Small intestine (tissue), 7 donors: ENCODE measurements around the gene SCCPDH. TPM values are rescaled to one million over a fixed set of nuclear protein-coding genes. Genes with fewer than 3 reads are reported as not detected.
"Not testable (repeated sequence)": the region's sequence is repeated elsewhere in the genome, so short reads cannot be mapped to it uniquely, and the experiment has no call there.

Source experiments
- DNase-seq, 2 donors: peaks; one replicate each; pipeline versions ENCODE4 v3.0.0 to v3.0.0-alpha.2; 2013
- FAIRE-seq: peaks from 2 replicates; lab custom pipeline; 2012; peaks lifted over from hg19 to GRCh38; lab: Jason Lieb, UNC
- H3K27ac ChIP-seq, 3 donors: one replicate each; pipeline ENCODE4 v1.5.1; 2013; ENCODE audit warnings: low read length in 2 of 3, mild to moderate bottlenecking in 2 of 3, control low read depth in 1 of 3, inconsistent platforms in 1 of 3, low read depth in 1 of 3, moderate library complexity in 1 of 3
- H3K27me3 ChIP-seq, 3 donors: one replicate each; pipeline ENCODE4 v1.6.1; 2013; ENCODE audit warnings: low read length in 3 of 3, inconsistent platforms in 1 of 3; ENCODE audit not compliant: control insufficient read depth in 3 of 3, insufficient read depth in 3 of 3
- H3K36me3 ChIP-seq, 3 donors: one replicate each; pipeline ENCODE4 v1.6.1; 2013; ENCODE audit warnings: low read length in 3 of 3, inconsistent platforms in 1 of 3, low read depth in 1 of 3, mild to moderate bottlenecking in 1 of 3, moderate library complexity in 1 of 3; ENCODE audit not compliant: control insufficient read depth in 3 of 3, insufficient read depth in 2 of 3
- H3K4me1 ChIP-seq, 3 donors: one replicate each; pipeline ENCODE4 v1.6.1; 2013; ENCODE audit warnings: low read length in 2 of 3, inconsistent platforms in 1 of 3, low read depth in 1 of 3, mild to moderate bottlenecking in 1 of 3, moderate library complexity in 1 of 3; ENCODE audit not compliant: control insufficient read depth in 3 of 3, insufficient read depth in 2 of 3
- H3K4me3 ChIP-seq, 3 donors: one replicate each; pipeline ENCODE4 v1.5.1; 2013; ENCODE audit warnings: low read length in 3 of 3, control low read depth in 1 of 3, inconsistent platforms in 1 of 3, low read depth in 1 of 3, mild to moderate bottlenecking in 1 of 3, moderate library complexity in 1 of 3
- H3K9me3 ChIP-seq, 2 donors: one replicate each; pipeline ENCODE4 v1.6.1; 2013; ENCODE audit warnings: low read depth in 1 of 2, low read length in 1 of 2; ENCODE audit not compliant: control insufficient read depth in 2 of 2, insufficient read depth in 1 of 2
- WGBS, 3 donors: extraction: QIAGEN DNeasy Blood & Tissue Kit; methylation state at CpG; one replicate each; pipeline ENCODE4 v1.1.7; 2013; 5-methylcytosine and 5-hydroxymethylcytosine counted together
- polyA plus RNA-seq, 4 donors: library from polyadenylated mRNA; stranded (reverse) in 3 of 4; unstranded in 1 of 4; fragments of 200-250 nt in 3 of 4; fragments of 120-200 nt in 1 of 4; gene quantifications; one replicate each; pipeline versions ENCODE4 v1.2.1 to v1.2.3, GENCODE V29; 2013
- donor health status: healthy with polysubstance abuse.
- donor health status: control.
- donor health status: control.
- donor health status: Bipolar disorder and iron deficiency.
- donor health status: healthy.

Gene SCCPDH
- polyA plus RNA-seq, 4 donors = 27.1 to 48.3 (median 32.0) TPM

GRCh38 chr1:246681900-246682895 is 42.0 kb upstream of the SCCPDH start:
- Histone ChIP-seq H3K36me3 (no peaks in the 10 kb centered on the region), H3K27me3 (no peaks in the 10 kb centered on the region), H3K9me3 (no peaks in the 10 kb centered on the region), H3K4me1 (peaks cover 2 to 22% (median 9%) of the 10 kb centered on the region in 3 donors), H3K4me3 (no peak overlapping the region), H3K27ac (peak overlapping the region in 2 of 3 donors; percentile 36 to 46)
- FAIRE-seq = no peak
- no peak for DNase-seq
- 62 to 77% (median 76%) methylated on average over 15 of the region's 15 CpGs for whole genome bisulfite sequencing, 3 donors

- 91 to 94% (median 94%) methylated on average over 9 of the region's 9 CpGs for WGBS, 3 donors
- Histone ChIP-seq H3K27me3 (no peaks in the 10 kb centered on the region), H3K27ac (no peak overlapping the region), H3K4me3 (no peak overlapping the region), H3K36me3 (no peaks in the 10 kb centered on the region), H3K9me3 (no peaks in the 10 kb centered on the region), H3K4me1 (peaks cover 2 to 18% (median 9%) of the 10 kb centered on the region in 3 donors)
- FAIRE-seq (no peak), DNase-seq (no peak)
These were observed 40.7 kb upstream of the SCCPDH start for GRCh38 chr1:246683521-246683920.

GRCh38 chr1:246687002-246687401 is 37.2 kb upstream of the SCCPDH start:
- Histone ChIP-seq H3K4me1 (peaks cover 0 to 8% (median 0%) of the 10 kb centered on the region in 3 donors), H3K27ac (no peak overlapping the region), H3K9me3 (no peaks in the 10 kb centered on the region), H3K36me3 (no peaks in the 10 kb centered on the region), H3K4me3 (no peak overlapping the region), H3K27me3 (no peaks in the 10 kb centered on the region)
- 90 to 96% (median 90%) methylated on average over 14 of the region's 14 CpGs for WGBS, 3 donors
- FAIRE-seq = no peak
- DNase-seq = no peak

DNA sequence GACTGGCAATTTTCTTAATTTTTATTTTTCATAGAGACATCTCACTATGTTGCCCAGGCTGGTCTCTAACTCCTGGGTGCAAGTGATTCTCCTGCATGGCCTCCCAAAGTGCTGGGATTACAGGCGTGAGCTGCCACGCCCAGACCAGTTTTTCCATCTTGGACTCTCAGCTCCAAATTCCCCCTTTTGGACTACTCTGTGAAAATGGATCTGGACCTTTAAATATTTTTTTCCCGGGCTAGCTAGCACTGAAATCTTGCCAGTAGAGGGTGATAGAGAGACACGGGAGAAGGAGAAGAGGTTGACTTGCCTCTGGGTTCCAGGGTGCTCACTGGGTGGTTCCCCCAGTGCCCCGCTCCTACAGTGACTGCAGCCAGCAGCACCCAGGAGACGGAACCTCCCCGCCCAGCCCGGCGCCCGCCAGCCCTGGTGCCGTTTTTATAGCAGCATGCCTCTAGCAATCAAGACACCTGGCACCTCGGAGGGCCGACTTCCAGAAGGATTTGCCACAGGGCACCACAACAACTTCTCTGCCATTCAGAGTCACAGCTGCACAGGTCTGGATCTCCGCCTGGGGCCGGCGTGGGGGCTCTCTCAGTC is 34.7 kb upstream of the SCCPDH start:
- no peak for FAIRE-seq
- peak overlapping the region; percentile 33 to 61 (median 35) for H3K4me3 ChIP-seq

GRCh38 chr1:246690100-246690499 is 34.1 kb upstream of the SCCPDH start:
- H3K9me3 ChIP-seq = peaks cover 0 to 12% of the 10 kb centered on the region in 2 donors
- DNase-seq (no peak), FAIRE-seq (no peak)
- H3K4me1 ChIP-seq = peaks cover 0 to 8% (median 0%) of the 10 kb centered on the region in 3 donors
- H3K27ac ChIP-seq = no peak overlapping the region
- no peaks in the 10 kb centered on the region for H3K27me3 ChIP-seq
- no peaks in the 10 kb centered on the region for H3K36me3 ChIP-seq
- 11 to 65% (median 33%) methylated on average over 12 of the region's 12 CpGs for WGBS, 3 donors
- peak overlapping the region in 2 of 3 donors; percentile 35 to 61 for H3K4me3 ChIP-seq

More for the DNA sequence above, 34.7 kb upstream of the SCCPDH start:
- Histone ChIP-seq H3K9me3 (peaks cover 0 to 8% of the 10 kb centered on the region in 2 donors), H3K36me3 (no peaks in the 10 kb centered on the region), H3K4me1 (peaks cover 0 to 8% (median 0%) of the 10 kb centered on the region in 3 donors), H3K27ac (peak overlapping the region in 1 of 3 donors; percentile 57), H3K27me3 (no peaks in the 10 kb centered on the region)
- 1 to 15% (median 8%) methylated on average over 16 of the region's 16 CpGs for WGBS, 3 donors
- peak; percentile 86 to 93 for DNase-seq

DNA sequence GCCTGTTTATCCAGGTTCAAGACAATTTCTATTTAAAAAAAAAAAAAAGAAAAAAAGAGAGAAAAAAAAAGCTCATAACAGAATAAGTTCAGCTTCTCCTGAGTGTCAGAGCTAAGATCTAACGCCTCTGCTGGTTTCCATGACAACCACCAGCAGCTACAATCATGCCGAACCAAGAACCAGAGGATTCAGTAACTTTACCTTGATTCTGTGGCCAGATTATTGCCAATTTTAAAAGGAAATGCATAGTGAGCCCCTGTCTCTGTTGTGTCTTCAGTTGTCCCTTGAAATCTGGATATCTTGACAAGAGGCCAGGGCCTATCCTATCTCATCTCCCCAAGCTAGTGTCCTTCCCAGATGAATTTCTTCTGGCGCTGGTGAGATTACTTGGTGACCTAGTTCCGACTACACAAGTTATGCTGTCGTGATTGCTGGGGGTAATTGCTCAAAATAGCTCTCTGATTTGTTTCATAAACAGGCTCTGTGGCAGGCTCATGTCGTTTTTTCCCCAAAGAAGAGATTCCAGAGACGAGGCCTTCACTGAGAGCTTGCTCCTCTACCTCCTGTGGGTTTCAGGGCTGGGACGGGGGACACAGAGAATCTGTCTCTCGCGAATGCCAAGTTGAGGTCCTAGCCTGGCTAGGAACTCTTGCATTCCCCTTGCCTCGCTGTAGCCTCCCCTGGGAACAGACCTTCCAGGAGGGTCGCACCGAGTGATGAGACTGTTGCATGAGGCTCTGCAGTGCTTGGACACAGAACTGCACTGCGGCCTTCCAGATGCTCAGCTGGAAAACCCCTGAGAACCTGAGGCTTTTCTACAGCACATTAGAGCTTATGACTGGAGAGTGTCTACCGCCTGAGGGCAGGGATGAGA is 32.4 kb upstream of the SCCPDH start:
- FAIRE-seq = no peak
- Histone ChIP-seq H3K36me3 (no peaks in the 10 kb centered on the region), H3K4me3 (no peak overlapping the region), H3K4me1 (peaks cover 0 to 9% (median 0%) of the 10 kb centered on the region in 3 donors), H3K27ac (no peak overlapping the region), H3K27me3 (no peaks in the 10 kb centered on the region), H3K9me3 (peaks cover 0 to 13% of the 10 kb centered on the region in 2 donors)
- DNase-seq = no peak
- WGBS, 3 donors = 71 to 84% (median 83%) methylated on average over 15 of the region's 15 CpGs

DNA sequence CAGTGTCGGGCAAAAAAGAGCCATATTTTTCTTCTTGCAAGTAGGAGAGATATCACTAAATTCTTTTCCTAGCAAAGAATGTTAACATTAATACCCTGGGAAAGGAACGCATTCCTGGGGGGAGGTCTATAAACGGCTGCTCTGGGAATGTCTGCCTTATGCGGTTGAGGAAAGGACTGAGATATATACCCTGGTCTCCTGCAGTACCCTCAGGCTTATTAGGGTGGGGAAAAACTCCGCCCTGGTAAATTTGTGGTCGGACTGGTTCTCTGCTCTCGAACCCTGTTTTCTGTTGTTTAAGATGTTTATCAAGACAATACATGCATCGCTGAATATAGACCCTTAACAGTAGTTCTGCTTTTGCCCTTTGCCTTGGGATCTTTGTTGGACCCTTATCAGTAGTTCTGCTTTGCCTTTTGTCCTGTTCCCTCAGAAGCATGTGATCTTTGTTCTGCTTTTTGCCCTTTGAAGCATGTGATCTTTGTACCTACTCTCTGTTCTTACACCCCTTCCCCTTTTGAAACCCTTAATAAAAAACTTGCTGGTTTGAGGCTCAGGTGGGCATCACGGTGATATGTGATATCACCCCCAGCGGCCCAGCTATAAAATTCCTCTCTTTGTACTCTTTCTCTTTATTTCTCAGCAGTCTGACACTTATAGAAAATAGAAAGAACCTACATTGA is 29.9 kb upstream of the SCCPDH start:
- H3K4me1 ChIP-seq = peaks cover 0 to 13% (median 0%) of the 10 kb centered on the region in 3 donors
- H3K27ac ChIP-seq = peak overlapping the region in 1 of 3 donors; percentile 24
- not testable (repeated sequence) for H3K36me3 ChIP-seq, FAIRE-seq, H3K4me3 ChIP-seq, H3K27me3 ChIP-seq, DNase-seq
- WGBS, 3 donors = 86 to 92% (median 88%) methylated on average over 10 of the region's 10 CpGs
- peaks cover 0 to 13% of the 10 kb centered on the region in 2 donors for H3K9me3 ChIP-seq
